22Rv1 (cell line): ENCODE measurements around the gene KDM4E.
"Not testable (repeated sequence)": the region's sequence is repeated elsewhere in the genome, so short reads cannot be mapped to it uniquely, and the experiment has no call there.

Experiments
- CTCF ChIP-seq: fragments of 450-650 bp; IDR thresholded peaks from 2 replicates; pipeline ENCODE4 v1.5.1; 2017; ENCODE audit warnings: mild to moderate bottlenecking
- ZFX ChIP-seq: fragments of 450-650 bp; IDR thresholded peaks from 2 replicates; pipeline ENCODE4 v1.6.1; 2017; ENCODE audit warnings: antibody characterized with exemption, borderline replicate concordance

GRCh38 chr11:95025594-95025993 is 536 bp downstream of the KDM4E start:
- not testable (repeated sequence) for TF ChIP-seq CTCF, ZFX
